GM18873 (cell line): ENCODE data around the gene RHOB.

Source experiments
- ATAC-seq: cut with Tn5 transposase; IDR thresholded peaks from one replicate; pipeline ENCODE4 v1.9.1; 2021; ENCODE audit warnings: mild to moderate bottlenecking, moderate library complexity, moderate number of reproducible peaks; ENCODE audit not compliant: unreplicated experiment, low FRiP score

RHOB gene

GRCh38 chr2:20421988-20422370 is 24.9 kb upstream of the RHOB start:
- ATAC-seq = no peak

- ATAC-seq = no peak
These were observed 24.2 kb upstream of the RHOB start for GRCh38 chr2:20422402-20423271.

- ATAC-seq = no peak
These were observed 23.5 kb upstream of the RHOB start for GRCh38 chr2:20423359-20423758.

DNA sequence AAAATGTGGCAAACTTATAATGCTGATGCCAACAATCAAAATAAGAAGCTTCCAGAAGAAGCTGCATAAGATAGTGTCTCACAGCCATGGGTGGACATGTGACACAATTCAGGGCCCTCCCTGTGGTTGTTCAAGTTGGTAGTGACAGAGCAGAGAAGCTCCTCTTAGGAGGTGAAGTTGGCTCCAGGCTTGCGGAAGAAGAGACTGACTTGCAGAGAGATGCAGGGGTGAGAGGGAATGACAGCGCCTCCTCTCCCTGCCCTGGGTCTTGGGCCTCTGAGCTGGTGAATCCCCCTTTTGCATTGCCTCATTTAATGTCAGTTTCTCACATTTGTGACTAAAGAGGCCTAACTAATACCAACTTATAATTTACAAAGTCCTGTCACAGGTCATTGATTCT is 23.0 kb upstream of the RHOB start:
- ATAC-seq = no peak

DNA sequence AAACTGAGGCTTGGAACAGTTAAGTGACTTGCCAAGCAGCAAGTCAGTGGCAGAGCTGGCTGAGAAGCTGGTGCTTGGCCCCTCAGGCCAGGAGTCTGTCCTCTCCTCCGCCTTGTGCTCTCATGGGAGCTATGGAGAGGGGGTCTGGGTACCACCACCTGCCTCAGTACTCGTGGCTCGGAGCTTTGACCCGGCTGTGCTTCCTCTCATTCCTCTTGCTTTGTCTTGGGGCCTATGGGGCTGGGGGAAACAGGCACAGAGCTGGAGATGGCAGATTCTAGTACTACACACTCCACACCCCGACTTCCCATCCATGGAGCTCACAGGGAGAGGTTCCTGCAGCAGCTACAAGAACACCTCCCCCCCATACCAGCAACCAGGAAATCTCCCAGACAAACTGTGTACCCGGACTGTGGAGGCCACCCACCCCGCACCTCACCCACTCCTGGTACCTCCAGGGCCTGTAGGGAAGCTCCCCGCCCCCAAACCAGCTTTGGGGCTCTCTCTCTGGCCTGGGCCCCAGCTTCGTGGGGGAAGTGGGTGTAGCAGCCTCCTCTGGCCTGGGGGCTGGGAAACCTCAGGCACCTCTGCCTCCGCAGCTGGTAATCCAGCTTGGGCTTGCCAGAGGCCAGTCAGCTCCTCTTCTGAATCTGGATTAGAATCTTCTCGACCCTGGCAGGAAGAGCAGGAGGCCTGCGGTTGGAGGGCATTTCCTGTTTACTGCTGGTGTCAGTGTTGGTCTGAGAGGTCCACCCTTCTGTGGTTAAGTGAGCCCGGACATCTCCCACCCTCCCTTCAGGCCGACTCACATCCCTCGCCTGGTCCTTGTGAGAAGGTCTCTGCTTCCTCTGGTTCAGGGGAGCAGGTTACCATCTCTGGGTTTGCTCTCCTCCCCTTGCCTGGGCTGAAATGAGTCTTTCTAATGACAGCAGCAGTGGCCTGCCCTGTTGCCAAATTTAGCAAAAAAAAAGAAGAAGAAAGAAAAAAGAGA is 22.3 kb upstream of the RHOB start:
- peak; percentile 67 for ATAC-seq

- ATAC-seq = no peak
These were observed 21.4 kb upstream of the RHOB start for GRCh38 chr2:20425371-20425881.

DNA sequence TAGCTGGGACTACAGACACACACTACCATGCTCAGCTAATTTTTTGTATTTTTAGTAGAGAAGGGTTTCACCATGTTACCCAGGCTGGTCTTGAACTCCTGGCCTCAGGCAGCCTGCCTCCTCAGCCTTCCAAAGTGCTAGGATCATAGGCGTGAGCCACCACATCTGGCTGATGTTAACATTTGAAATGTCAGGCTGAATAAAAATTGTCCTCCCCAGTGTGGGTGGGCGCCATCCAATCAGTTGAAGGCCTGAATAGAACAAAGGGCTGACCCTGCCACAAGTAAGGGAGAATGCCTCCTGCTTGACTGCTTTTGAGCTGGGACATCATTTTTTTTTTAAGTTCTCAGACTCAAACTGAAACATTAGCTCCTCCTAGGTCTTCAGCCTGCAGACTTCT is 21.0 kb upstream of the RHOB start:
- ATAC-seq = no peak

DNA sequence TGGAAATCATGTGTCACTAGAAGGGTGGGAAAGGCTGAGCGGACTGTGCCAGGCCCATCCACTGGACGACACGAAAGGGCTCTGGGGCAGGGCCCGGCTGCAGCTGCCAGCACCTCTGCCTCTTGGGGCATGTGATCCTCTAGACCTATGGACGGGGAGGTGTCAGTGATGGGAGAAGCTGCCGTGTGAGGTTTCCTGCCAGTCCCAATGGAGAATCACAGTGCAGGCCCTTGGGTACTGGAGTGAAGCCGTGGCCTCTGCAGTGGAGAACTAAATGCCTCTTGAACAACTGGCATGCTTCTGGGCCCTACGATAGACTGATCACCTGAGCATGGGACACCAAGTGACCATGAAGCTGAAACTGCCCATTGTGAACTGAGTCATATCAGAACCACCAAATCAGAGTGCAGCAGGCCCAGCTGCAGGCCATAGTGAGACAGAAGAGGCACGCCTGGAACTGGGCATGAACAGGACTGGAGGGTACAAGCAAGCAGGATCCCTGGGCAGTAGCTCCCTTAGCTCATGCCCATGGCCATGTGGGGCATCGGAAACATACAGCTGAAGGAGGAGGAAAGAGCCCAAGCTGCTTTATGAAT is 18.8 kb upstream of the RHOB start:
- ATAC-seq = no peak

GRCh38 chr2:20428717-20429490 is 18.0 kb upstream of the RHOB start:
- ATAC-seq = no peak

- ATAC-seq = peak; percentile 65
These were observed 17.3 kb upstream of the RHOB start for GRCh38 chr2:20429528-20429927.

GRCh38 chr2:20430035-20430434 is 16.8 kb upstream of the RHOB start:
- ATAC-seq = no peak

GRCh38 chr2:20430461-20431300 is 16.2 kb upstream of the RHOB start:
- peak; percentile 38 for ATAC-seq

DNA sequence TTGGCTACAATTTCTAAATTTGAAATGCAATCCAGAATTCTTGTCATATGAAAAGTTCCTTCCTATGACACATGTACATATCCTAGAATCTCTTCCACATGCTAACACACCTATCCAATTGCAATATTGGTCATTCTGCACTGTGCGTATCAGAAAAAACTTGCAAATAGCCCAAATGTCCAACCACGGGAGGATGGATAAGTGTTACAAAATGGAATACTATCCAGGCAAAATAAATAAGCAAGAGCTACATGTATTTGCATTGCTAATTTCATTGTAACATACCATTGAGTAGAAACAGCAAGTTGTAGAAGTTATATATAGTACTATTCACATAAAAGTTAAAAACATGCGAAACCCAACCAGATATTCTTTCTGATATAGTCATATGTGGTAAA is 15.6 kb upstream of the RHOB start:
- no peak for ATAC-seq

GRCh38 chr2:20431772-20432171 is 15.1 kb upstream of the RHOB start:
- no peak for ATAC-seq

- ATAC-seq = no peak
These were observed 14.2 kb upstream of the RHOB start for GRCh38 chr2:20432714-20433113.

- ATAC-seq = no peak
These were observed 13.6 kb upstream of the RHOB start for GRCh38 chr2:20433249-20433648.

- no peak for ATAC-seq
These were observed 12.8 kb upstream of the RHOB start for GRCh38 chr2:20433946-20434553.

GRCh38 chr2:20434588-20435294 is 12.1 kb upstream of the RHOB start:
- ATAC-seq = no peak
